ENCODE results near the gene MANF.
A peak's percentile ranks its signal among the peaks of the same experiment; 100 is the strongest.

MANF gene

GRCh38 chr3:51354172-51354571, 30.9 kb upstream of the MANF start:
- no peak overlapping the region for H3K27ac ChIP-seq (ENCODE audit: low read depth, low read length)
- no peak overlapping the region for H4K5ac ChIP-seq (ENCODE audit: low read length)
- no CpG with 5 or more reads among the region's 2 CpGs for WGBS (ENCODE audit: extremely low coverage, insufficient coverage, low lambda C conversion rate)
- H3K4me2 ChIP-seq (ENCODE audit: low read length) = no peak overlapping the region
- H3K79me2 ChIP-seq (ENCODE audit: control insufficient read depth, insufficient read depth, low read length) = no peaks in the 10 kb centered on the region
- no peak overlapping the region for H3K4ac ChIP-seq (ENCODE audit: low read depth, low read length)
- no peaks in the 10 kb centered on the region for H3K27me3 ChIP-seq (ENCODE audit: insufficient read depth, low read length, poor library complexity)
- no peak overlapping the region for H3K4me3 ChIP-seq (ENCODE audit: low read length)
- no peak overlapping the region for H2BK15ac ChIP-seq (replicated peaks; ENCODE audit: low read depth)
- no peak overlapping the region for H3K23ac ChIP-seq (ENCODE audit: low read length)
- no peak overlapping the region for H2AK5ac ChIP-seq (ENCODE audit: low read length)
- no peak overlapping the region for H3K9ac ChIP-seq (ENCODE audit: low read length)
- H2BK5ac ChIP-seq (ENCODE audit: low read length) = no peak overlapping the region
- no peaks in the 10 kb centered on the region for H3K4me1 ChIP-seq (ENCODE audit: control insufficient read depth, low read depth, low read length)
- H3K18ac ChIP-seq (ENCODE audit: low read length) = no peak overlapping the region
- H3K36me3 ChIP-seq (ENCODE audit: control insufficient read depth, insufficient read depth, low read length) = no peaks in the 10 kb centered on the region
- H3K56ac ChIP-seq (ENCODE audit: low read length) = no peak overlapping the region
- peak; percentile 36 for DNase-seq
- H2BK120ac ChIP-seq (ENCODE audit: low read depth, low read length) = no peak overlapping the region
- no peak overlapping the region for H4K8ac ChIP-seq (ENCODE audit: low read depth, low read length)
- H3K79me1 ChIP-seq (ENCODE audit: low read length) = no peaks in the 10 kb centered on the region

GRCh38 chr3:51354731-51355615, 30.1 kb upstream of the MANF start:
- Histone ChIP-seq H3K4me3 (ENCODE audit: low read length) (no peak overlapping the region), H3K36me3 (ENCODE audit: control insufficient read depth, insufficient read depth, low read length) (no peaks in the 10 kb centered on the region), H4K5ac (ENCODE audit: low read length) (no peak overlapping the region), H3K27me3 (ENCODE audit: insufficient read depth, low read length, poor library complexity) (no peaks in the 10 kb centered on the region), H2AK5ac (ENCODE audit: low read length) (no peak overlapping the region), H3K4me1 (ENCODE audit: control insufficient read depth, low read depth, low read length) (no peaks in the 10 kb centered on the region), H2BK120ac (ENCODE audit: low read depth, low read length) (no peak overlapping the region), H3K18ac (ENCODE audit: low read length) (no peak overlapping the region), H2BK5ac (ENCODE audit: low read length) (no peak overlapping the region), H4K8ac (ENCODE audit: low read depth, low read length) (no peak overlapping the region), H2BK15ac (replicated peaks; ENCODE audit: low read depth) (no peak overlapping the region), H3K9ac (ENCODE audit: low read length) (no peak overlapping the region), H3K4me2 (ENCODE audit: low read length) (no peak overlapping the region), H3K4ac (ENCODE audit: low read depth, low read length) (no peak overlapping the region), H3K23ac (ENCODE audit: low read length) (no peak overlapping the region), H3K79me2 (ENCODE audit: control insufficient read depth, insufficient read depth, low read length) (no peaks in the 10 kb centered on the region), H3K27ac (ENCODE audit: low read depth, low read length) (no peak overlapping the region), H3K79me1 (ENCODE audit: low read length) (no peaks in the 10 kb centered on the region), H3K56ac (ENCODE audit: low read length) (no peak overlapping the region)
- peak; percentile 50 for DNase-seq
- WGBS (ENCODE audit: extremely low coverage, insufficient coverage, low lambda C conversion rate) = no CpG with 5 or more reads among the region's 9 CpGs

- Histone ChIP-seq H3K23ac (ENCODE audit: low read length) (no peak overlapping the region), H3K79me1 (ENCODE audit: low read length) (no peaks in the 10 kb centered on the region), H3K36me3 (ENCODE audit: control insufficient read depth, insufficient read depth, low read length) (no peaks in the 10 kb centered on the region), H3K4me3 (ENCODE audit: low read length) (no peak overlapping the region), H3K4ac (ENCODE audit: low read depth, low read length) (no peak overlapping the region), H2BK15ac (replicated peaks; ENCODE audit: low read depth) (no peak overlapping the region), H4K8ac (ENCODE audit: low read depth, low read length) (no peak overlapping the region), H3K4me2 (ENCODE audit: low read length) (no peak overlapping the region), H3K79me2 (ENCODE audit: control insufficient read depth, insufficient read depth, low read length) (no peaks in the 10 kb centered on the region), H3K27ac (ENCODE audit: low read depth, low read length) (no peak overlapping the region), H3K9ac (ENCODE audit: low read length) (no peak overlapping the region), H3K56ac (ENCODE audit: low read length) (no peak overlapping the region), H3K4me1 (ENCODE audit: control insufficient read depth, low read depth, low read length) (no peaks in the 10 kb centered on the region), H3K18ac (ENCODE audit: low read length) (no peak overlapping the region), H2BK5ac (ENCODE audit: low read length) (no peak overlapping the region), H2BK120ac (ENCODE audit: low read depth, low read length) (no peak overlapping the region), H2AK5ac (ENCODE audit: low read length) (no peak overlapping the region), H4K5ac (ENCODE audit: low read length) (no peak overlapping the region), H3K27me3 (ENCODE audit: insufficient read depth, low read length, poor library complexity) (no peaks in the 10 kb centered on the region)
- DNase-seq = no peak
- no CpG with 5 or more reads among the region's 8 CpGs for WGBS (ENCODE audit: extremely low coverage, insufficient coverage, low lambda C conversion rate)
These were observed 29.1 kb upstream of the MANF start for GRCh38 chr3:51355891-51356578.

- no peak overlapping the region for H3K4ac ChIP-seq (ENCODE audit: low read depth, low read length)
- H2AK5ac ChIP-seq (ENCODE audit: low read length) = no peak overlapping the region
- no peak overlapping the region for H3K27ac ChIP-seq (ENCODE audit: low read depth, low read length)
- no peak overlapping the region for H3K9ac ChIP-seq (ENCODE audit: low read length)
- H4K5ac ChIP-seq (ENCODE audit: low read length) = no peak overlapping the region
- no peak overlapping the region for H3K23ac ChIP-seq (ENCODE audit: low read length)
- no peak overlapping the region for H3K56ac ChIP-seq (ENCODE audit: low read length)
- no peaks in the 10 kb centered on the region for H3K4me1 ChIP-seq (ENCODE audit: control insufficient read depth, low read depth, low read length)
- H4K8ac ChIP-seq (ENCODE audit: low read depth, low read length) = no peak overlapping the region
- H3K4me3 ChIP-seq (ENCODE audit: low read length) = no peak overlapping the region
- no peaks in the 10 kb centered on the region for H3K27me3 ChIP-seq (ENCODE audit: insufficient read depth, low read length, poor library complexity)
- no peak overlapping the region for H2BK120ac ChIP-seq (ENCODE audit: low read depth, low read length)
- H3K79me1 ChIP-seq (ENCODE audit: low read length) = no peaks in the 10 kb centered on the region
- no peak overlapping the region for H2BK15ac ChIP-seq (replicated peaks; ENCODE audit: low read depth)
- H2BK5ac ChIP-seq (ENCODE audit: low read length) = no peak overlapping the region
- no peaks in the 10 kb centered on the region for H3K36me3 ChIP-seq (ENCODE audit: control insufficient read depth, insufficient read depth, low read length)
- no peak overlapping the region for H3K4me2 ChIP-seq (ENCODE audit: low read length)
- DNase-seq = no peak
- WGBS (ENCODE audit: extremely low coverage, insufficient coverage, low lambda C conversion rate) = no CpG with 5 or more reads among the region's 4 CpGs
- H3K18ac ChIP-seq (ENCODE audit: low read length) = no peak overlapping the region
- no peaks in the 10 kb centered on the region for H3K79me2 ChIP-seq (ENCODE audit: control insufficient read depth, insufficient read depth, low read length)
These were observed 27.2 kb upstream of the MANF start for GRCh38 chr3:51357856-51358255.

- H2BK120ac ChIP-seq (ENCODE audit: low read depth, low read length) = no peak overlapping the region
- H3K36me3 ChIP-seq (ENCODE audit: control insufficient read depth, insufficient read depth, low read length) = no peaks in the 10 kb centered on the region
- no peaks in the 10 kb centered on the region for H3K79me2 ChIP-seq (ENCODE audit: control insufficient read depth, insufficient read depth, low read length)
- H4K8ac ChIP-seq (ENCODE audit: low read depth, low read length) = no peak overlapping the region
- H2BK5ac ChIP-seq (ENCODE audit: low read length) = no peak overlapping the region
- no peaks in the 10 kb centered on the region for H3K27me3 ChIP-seq (ENCODE audit: insufficient read depth, low read length, poor library complexity)
- no peak for DNase-seq
- H3K27ac ChIP-seq (ENCODE audit: low read depth, low read length) = no peak overlapping the region
- no peak overlapping the region for H3K18ac ChIP-seq (ENCODE audit: low read length)
- no peak overlapping the region for H4K5ac ChIP-seq (ENCODE audit: low read length)
- H3K56ac ChIP-seq (ENCODE audit: low read length) = no peak overlapping the region
- H3K4me3 ChIP-seq (ENCODE audit: low read length) = no peak overlapping the region
- no CpG with 5 or more reads among the region's 3 CpGs for WGBS (ENCODE audit: extremely low coverage, insufficient coverage, low lambda C conversion rate)
- no peak overlapping the region for H2BK15ac ChIP-seq (replicated peaks; ENCODE audit: low read depth)
- H3K4ac ChIP-seq (ENCODE audit: low read depth, low read length) = no peak overlapping the region
- no peak overlapping the region for H3K23ac ChIP-seq (ENCODE audit: low read length)
- no peak overlapping the region for H2AK5ac ChIP-seq (ENCODE audit: low read length)
- H3K79me1 ChIP-seq (ENCODE audit: low read length) = no peaks in the 10 kb centered on the region
- H3K9ac ChIP-seq (ENCODE audit: low read length) = no peak overlapping the region
- no peak overlapping the region for H3K4me2 ChIP-seq (ENCODE audit: low read length)
- H3K4me1 ChIP-seq (ENCODE audit: control insufficient read depth, low read depth, low read length) = no peaks in the 10 kb centered on the region
These were observed 26.1 kb upstream of the MANF start for GRCh38 chr3:51358981-51359380.
